BJ (cell line): ENCODE measurements around the gene SCAMP1. TPM values are rescaled to one million over a fixed set of nuclear protein-coding genes. Genes with fewer than 3 reads are reported as not detected.

Experiments
- CTCF ChIA-PET: fragments of 350-600 bp; formaldehyde crosslinking; extraction: SDS; loops from one replicate; lab custom pipeline; 2021; ENCODE audit warnings: antibody characterized with exemption, inconsistent platforms; lab: Yijun Ruan, JAX
- POLR2A ChIA-PET: fragments of 300-600 bp; sonication (Branson Sonifier 250); formaldehyde crosslinking; extraction: SDS; loops from one replicate; lab custom pipeline; 2021; ENCODE audit warnings: antibody characterized with exemption; lab: Charles Lee
- DNase-seq: peaks from one replicate; pipeline ENCODE4 v3.0.0-alpha.2; 2011; ENCODE audit warnings: low read depth
- H3K27me3 ChIP-seq: 2 replicates; pipeline ENCODE4 v1.6.0; 2011; ENCODE audit warnings: low read length; ENCODE audit not compliant: control insufficient read depth, insufficient read depth
- H3K36me3 ChIP-seq: 2 replicates; pipeline ENCODE4 v1.5.1; 2011; ENCODE audit warnings: low read length; ENCODE audit not compliant: control insufficient read depth, insufficient read depth
- H3K4me3 ChIP-seq: 2 replicates; pipeline ENCODE4 v1.5.1; 2011; ENCODE audit warnings: low read depth, mild to moderate bottlenecking, control low read depth, low read length
- CTCF ChIP-seq: IDR thresholded peaks from 2 replicates; pipeline ENCODE4 v1.5.1; 2011; ENCODE audit warnings: low read depth, mild to moderate bottlenecking, control low read depth, inconsistent platforms, low read length, moderate library complexity; ENCODE audit not compliant: insufficient read depth
- polyA plus RNA-seq: library from polyadenylated mRNA; depleted of rRNA; stranded (reverse); fragments of >200 nt; gene quantifications from 2 replicates; pipeline ENCODE4 v1.2.3, GENCODE V29; 2011

The SCAMP1 gene
- polyA plus RNA-seq, 1 experiment: 26.6 TPM

GRCh38 chr5:78326930-78327329 is 33.5 kb upstream of the SCAMP1 start:
- H3K27me3 ChIP-seq: 0 out of 2 replicates have a peak, but pooled peaks cover 1% of the 10 kb centered on the region
- ChIA-PET POLR2A (no interaction called here), CTCF (no interaction called here)
- no peak for TF ChIP-seq CTCF
- no peak for DNase-seq
- no peaks in the 10 kb centered on the region for H3K36me3 ChIP-seq
- H3K4me3 ChIP-seq: no peak overlapping the region

- CTCF ChIA-PET: interaction anchor here (0.9 kb wide), 1 partner anchor 17 kb away, joined by 3 read pairs; no protein-coding TSS in a partner anchor
- POLR2A ChIA-PET: no interaction called here
- Histone ChIP-seq H3K36me3 (no peaks in the 10 kb centered on the region), H3K27me3 (0 out of 2 replicates have a peak, but pooled peaks cover 1% of the 10 kb centered on the region), H3K4me3 (no peak overlapping the region)
- no peak for TF ChIP-seq CTCF
- no peak for DNase-seq
These were observed 32.5 kb upstream of the SCAMP1 start for GRCh38 chr5:78327761-78328510.

- Histone ChIP-seq H3K36me3 (no peaks in the 10 kb centered on the region), H3K27me3 (0 out of 2 replicates have a peak, but pooled peaks cover 1% of the 10 kb centered on the region), H3K4me3 (no peak overlapping the region)
- CTCF ChIA-PET: interaction anchor here (0.9 kb wide), 1 partner anchor 18 kb away, joined by 3 read pairs; no protein-coding TSS in a partner anchor
- POLR2A ChIA-PET: no interaction called here
- TF ChIP-seq CTCF: no peak
- peak; percentile 22 for DNase-seq
These were observed 31.7 kb upstream of the SCAMP1 start for GRCh38 chr5:78328585-78329173.

- no peak for TF ChIP-seq CTCF
- Histone ChIP-seq H3K4me3 (no peak overlapping the region), H3K36me3 (no peaks in the 10 kb centered on the region), H3K27me3 (0 out of 2 replicates have a peak, but pooled peaks cover 1% of the 10 kb centered on the region)
- ChIA-PET POLR2A (no interaction called here), CTCF (interaction anchor here (1.0 kb wide), 1 partner anchor 11 kb away, joined by 3 read pairs; no protein-coding TSS in a partner anchor)
- DNase-seq: no peak
These were observed 28.8 kb upstream of the SCAMP1 start for GRCh38 chr5:78331523-78332080.

GRCh38 chr5:78334811-78335210 is 25.6 kb upstream of the SCAMP1 start:
- H3K27me3 ChIP-seq: no peaks in the 10 kb centered on the region
- ChIA-PET CTCF (interaction anchor here (1.2 to 1.7 kb wide), 2 partner anchors 12 to 35 kb away, joined by 4 read pairs; no protein-coding TSS in a partner anchor), POLR2A (no interaction called here)
- H3K36me3 ChIP-seq: no peaks in the 10 kb centered on the region
- DNase-seq: no peak
- TF ChIP-seq CTCF: no peak
- no peak overlapping the region for H3K4me3 ChIP-seq
